Right atrium auricular region (tissue), 2 donors: ENCODE measurements around the gene MX1. TPM values are rescaled to one million over a fixed set of nuclear protein-coding genes. Genes with fewer than 3 reads are reported as not detected.

Source experiments
- DNase-seq: peaks from one replicate; pipeline ENCODE4 v3.0.0-alpha.2; 2019; ENCODE audit warnings: low spot score
- H3K27ac ChIP-seq, 2 donors: fragments of 200-600 bp; sonication (generic); 1 replicate in 1 of 2; 2 replicates in 1 of 2; pipeline ENCODE4 v1.5.1; 2016 to 2019
- H3K27me3 ChIP-seq, 2 donors: fragments of 200-600 bp; sonication (generic); one replicate each; pipeline versions ENCODE4 v1.5.1 to v1.6.0; 2017 to 2019
- H3K36me3 ChIP-seq: fragments of 200-600 bp; sonication (generic); one replicate; pipeline ENCODE4 v1.5.1; 2016
- H3K4me1 ChIP-seq, 2 donors: fragments of 200-600 bp; sonication (generic); one replicate each; pipeline versions ENCODE4 v1.5.1 to v1.6.0; 2017 to 2019
- H3K4me3 ChIP-seq, 2 donors: fragments of 200-600 bp; sonication (generic); 1 replicate in 1 of 2; 2 replicates in 1 of 2; pipeline ENCODE4 v1.5.1; 2017 to 2019; ENCODE audit warnings: mild to moderate bottlenecking in 1 of 2, moderate library complexity in 1 of 2
- H3K9me3 ChIP-seq, 2 donors: fragments of 200-600 bp; sonication (generic); one replicate each; pipeline ENCODE4 v1.5.1; 2019
- CTCF ChIP-seq, 2 donors: fragments of 200-600 bp; sonication (generic); IDR thresholded peaks; one replicate each; pipeline ENCODE4 v1.5.1; 2019; ENCODE audit warnings: antibody characterized with exemption in 2 of 2
- total RNA-seq, 2 donors: library from RNA; depleted of rRNA; stranded (reverse); fragments of >200 nt; gene quantifications; one replicate each; pipeline ENCODE4 v1.1.0, GENCODE V29; 2016

MX1 gene
- total RNA-seq, 2 donors from 2014 or later, result 6.9 to 8.5 TPM

GRCh38 chr21:41451753-41452676, 26.0 kb downstream of the MX1 start:
- no peaks in the 10 kb centered on the region for H3K4me1 ChIP-seq
- no peaks in the 10 kb centered on the region for H3K27me3 ChIP-seq
- H3K9me3 ChIP-seq, result no peaks in the 10 kb centered on the region
- H3K4me3 ChIP-seq, result no peak overlapping the region
- no peak for TF ChIP-seq CTCF (IDR thresholded peaks at IDR 0.05)
- DNase-seq, result no peak
- H3K36me3 ChIP-seq, result peaks cover 12% of the 10 kb centered on the region
- H3K27ac ChIP-seq, result no peak overlapping the region

DNA sequence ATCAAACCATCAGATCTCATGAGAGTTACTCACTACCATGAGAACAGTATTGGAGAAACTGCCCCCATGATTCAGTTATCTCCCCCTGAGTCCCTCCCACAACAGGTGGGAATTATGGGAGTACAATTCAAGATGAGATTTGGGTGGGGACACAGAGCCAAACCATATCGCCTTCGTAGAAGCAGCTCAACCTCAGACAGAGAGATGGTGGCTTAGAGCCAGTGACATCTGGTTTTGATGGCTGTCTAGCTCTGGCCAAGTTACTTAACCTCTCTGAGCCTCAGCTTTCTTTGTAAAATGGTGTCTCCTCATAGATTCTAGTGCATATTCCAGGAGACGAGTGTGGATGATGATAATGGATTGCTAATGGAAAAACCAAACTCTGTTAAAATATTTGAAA, 27.2 kb downstream of the MX1 start:
- no peaks in the 10 kb centered on the region for H3K4me1 ChIP-seq
- no peak overlapping the region for H3K4me3 ChIP-seq
- no peaks in the 10 kb centered on the region for H3K27me3 ChIP-seq
- no peaks in the 10 kb centered on the region for H3K9me3 ChIP-seq
- no peak for DNase-seq
- no peak overlapping the region for H3K27ac ChIP-seq
- TF ChIP-seq CTCF (IDR thresholded peaks at IDR 0.05), result no peak
- peaks cover 12% of the 10 kb centered on the region for H3K36me3 ChIP-seq

- TF ChIP-seq CTCF (IDR thresholded peaks at IDR 0.05), result no peak
- DNase-seq, result no peak
- H3K9me3 ChIP-seq, result no peaks in the 10 kb centered on the region
- peaks cover 12% of the 10 kb centered on the region for H3K36me3 ChIP-seq
- H3K27ac ChIP-seq, result no peak overlapping the region
- no peaks in the 10 kb centered on the region for H3K4me1 ChIP-seq
- no peak overlapping the region for H3K4me3 ChIP-seq
- no peaks in the 10 kb centered on the region for H3K27me3 ChIP-seq
Measured at GRCh38 chr21:41453761-41454160, 27.7 kb downstream of the MX1 start.

DNA sequence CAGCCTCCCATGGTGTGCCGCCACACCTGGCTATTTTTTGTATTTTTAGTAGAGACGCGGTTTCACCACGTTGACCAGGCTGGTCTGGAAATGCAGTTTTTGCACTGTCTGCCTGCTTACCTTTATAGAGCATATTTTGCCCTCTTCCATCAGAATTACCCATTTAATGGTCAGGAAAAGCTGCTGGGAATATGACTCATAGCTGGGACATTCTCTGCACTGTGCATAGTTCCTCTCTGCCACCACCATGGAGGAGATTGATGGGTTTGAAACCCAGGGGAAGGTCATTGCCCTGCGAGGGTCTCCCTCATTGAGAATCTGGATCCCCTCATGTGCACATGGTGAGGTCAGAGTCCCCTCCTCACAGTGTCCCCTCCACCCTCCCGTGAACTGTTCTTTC, 32.1 kb downstream of the MX1 start:
- no peak for DNase-seq
- Histone ChIP-seq H3K4me3 (no peak overlapping the region), H3K4me1 (no peaks in the 10 kb centered on the region), H3K27me3 (no peaks in the 10 kb centered on the region), H3K27ac (no peak overlapping the region), H3K9me3 (no peaks in the 10 kb centered on the region), H3K36me3 (peaks cover 7% of the 10 kb centered on the region)
- no peak for TF ChIP-seq CTCF (IDR thresholded peaks at IDR 0.05)

DNA sequence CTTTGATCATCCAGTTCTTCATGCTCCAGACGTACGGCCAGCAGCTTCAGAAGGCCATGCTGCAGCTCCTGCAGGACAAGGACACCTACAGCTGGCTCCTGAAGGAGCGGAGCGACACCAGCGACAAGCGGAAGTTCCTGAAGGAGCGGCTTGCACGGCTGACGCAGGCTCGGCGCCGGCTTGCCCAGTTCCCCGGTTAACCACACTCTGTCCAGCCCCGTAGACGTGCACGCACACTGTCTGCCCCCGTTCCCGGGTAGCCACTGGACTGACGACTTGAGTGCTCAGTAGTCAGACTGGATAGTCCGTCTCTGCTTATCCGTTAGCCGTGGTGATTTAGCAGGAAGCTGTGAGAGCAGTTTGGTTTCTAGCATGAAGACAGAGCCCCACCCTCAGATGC, 32.5 kb downstream of the MX1 start:
- Histone ChIP-seq H3K36me3 (peaks cover 3% of the 10 kb centered on the region), H3K27ac (no peak overlapping the region), H3K9me3 (no peaks in the 10 kb centered on the region), H3K27me3 (no peaks in the 10 kb centered on the region), H3K4me3 (no peak overlapping the region), H3K4me1 (no peaks in the 10 kb centered on the region)
- no peak for DNase-seq
- no peak for TF ChIP-seq CTCF (IDR thresholded peaks at IDR 0.05)
